Activated naive CD8-positive, alpha-beta T cell treated with anti-CD3 and anti-CD28 coated beads, Interleukin-2, amount 10 ng/mL, durations not matched to agents 7 days and 5 days (primary cell): Measurements from ENCODE around the gene WSB1. TPM values are rescaled to one million over a fixed set of nuclear protein-coding genes. Genes with fewer than 3 reads are reported as not detected.
A peak's percentile ranks its signal among the peaks of the same experiment; 100 is the strongest.
"Not testable (repeated sequence)": the region's sequence is repeated elsewhere in the genome, so short reads cannot be mapped to it uniquely, and the experiment has no call there.

ENCODE experiments used
- ATAC-seq: fragments of 150-1000 bp; cut with Tn5 transposase; one replicate; pipeline ENCODE4 v1.10.0; 2021; ENCODE audit warnings: low read depth, moderate library complexity
- POLR2A ChIA-PET: fragments of 350-600 bp; sonication (Branson Sonifier 250); formaldehyde crosslinking; loops from one replicate; lab custom pipeline; 2021; ENCODE audit warnings: antibody characterized with exemption; lab: Charles Lee
- DNase-seq: peaks from one replicate; pipeline ENCODE4 v3.0.0; 2021
- H3K27ac Mint-ChIP-seq: one replicate; pipeline ENCODE4 v1.8.0; 2022; ENCODE audit warnings: mild to moderate bottlenecking, mixed read lengths
- H3K27me3 Mint-ChIP-seq: one replicate; pipeline ENCODE4 v1.8.0; 2022; ENCODE audit warnings: mild to moderate bottlenecking, moderate library complexity, mixed read lengths
- H3K36me3 Mint-ChIP-seq: one replicate; pipeline ENCODE4 v1.8.0; 2021; ENCODE audit warnings: mild to moderate bottlenecking, mixed read lengths
- H3K4me1 Mint-ChIP-seq: one replicate; pipeline ENCODE4 v1.8.0; 2021; ENCODE audit warnings: mixed read lengths
- H3K4me3 Mint-ChIP-seq: one replicate; pipeline ENCODE4 v1.8.0; 2022; ENCODE audit warnings: mild to moderate bottlenecking, moderate library complexity, mixed read lengths
- H3K9me3 Mint-ChIP-seq: one replicate; pipeline ENCODE4 v1.8.0; 2021; ENCODE audit warnings: mixed read lengths
- total RNA-seq, 2 experiments: library from RNA; stranded (reverse); gene quantifications; one replicate each; pipeline ENCODE4 v1.2.3, GENCODE V29; 2021

WSB1 gene
- total RNA-seq, 2 experiments from 2014 or later: 171 to 175 TPM

DNA sequence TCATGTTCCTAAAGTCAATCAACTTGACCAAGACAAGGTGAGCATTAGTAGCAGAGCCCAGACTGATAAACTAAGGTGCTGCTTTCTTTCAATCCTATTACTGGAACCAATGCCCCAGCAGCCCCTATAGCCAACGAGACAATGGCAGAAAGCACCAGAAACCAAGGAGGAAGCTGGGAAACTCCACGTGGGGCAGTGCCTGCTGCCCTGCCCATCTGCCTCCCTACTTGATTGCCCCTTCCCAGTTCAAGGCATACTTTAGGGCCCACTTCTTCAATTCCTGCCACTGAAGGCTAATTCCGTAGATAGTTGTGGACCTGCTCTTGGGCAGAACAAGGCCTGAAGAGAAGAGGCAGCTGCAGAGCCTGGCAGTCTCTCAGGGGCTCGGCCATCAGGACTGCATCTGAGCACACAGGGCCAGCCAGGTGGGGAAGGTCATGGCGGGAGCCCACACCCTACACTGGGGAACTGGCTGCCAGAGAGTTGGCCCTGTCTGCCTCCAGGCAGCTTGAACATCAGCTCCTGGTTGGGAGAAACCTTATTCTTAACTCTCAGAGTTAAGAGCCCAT, 30.9 kb downstream of the WSB1 start:
- no peaks in the 10 kb centered on the region for H3K27me3 Mint-ChIP-seq

GRCh38 chr17:27326051-27326450, 32.1 kb downstream of the WSB1 start:
- H3K27ac Mint-ChIP-seq: no peak overlapping the region
- DNase-seq (no peak), ATAC-seq (no peak)
- no peaks in the 10 kb centered on the region for H3K9me3 Mint-ChIP-seq
- no peaks in the 10 kb centered on the region for H3K36me3 Mint-ChIP-seq
- no peaks in the 10 kb centered on the region for H3K27me3 Mint-ChIP-seq
- peaks cover 3% of the 10 kb centered on the region for H3K4me1 Mint-ChIP-seq
- POLR2A ChIA-PET: interaction anchor here (2.6 kb wide), 1 partner anchor 32 kb away, joined by 8 read pairs; the partner anchor contains the start of gene WSB1
- H3K4me3 Mint-ChIP-seq: no peak overlapping the region

More for the DNA sequence above, 30.9 kb downstream of the WSB1 start:
- Mint-ChIP-seq H3K4me1 (peaks cover 3% of the 10 kb centered on the region), H3K36me3 (no peaks in the 10 kb centered on the region), H3K27ac (no peak overlapping the region), H3K9me3 (no peaks in the 10 kb centered on the region), H3K4me3 (no peak overlapping the region)
- DNase-seq (no peak), ATAC-seq (no peak)
- POLR2A ChIA-PET: no interaction called here

DNA sequence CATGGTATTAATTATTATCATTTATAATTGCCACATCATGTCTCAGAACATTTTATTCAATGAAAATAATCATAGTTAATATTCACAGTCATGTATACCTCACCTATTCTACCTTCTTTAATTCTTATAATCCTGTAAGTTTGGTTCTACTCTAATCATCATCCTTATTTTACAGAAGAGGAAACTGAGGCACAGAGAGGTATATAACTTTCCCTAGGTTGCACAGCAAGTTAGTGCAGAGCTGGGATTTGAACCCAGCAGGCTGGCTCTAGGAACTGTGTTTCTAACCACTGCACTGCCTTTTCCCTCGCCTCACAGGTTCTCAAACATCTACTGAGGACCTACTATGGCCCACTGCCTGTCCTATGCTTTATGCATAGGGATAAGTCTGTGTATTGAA, 32.7 kb downstream of the WSB1 start:
- H3K27me3 Mint-ChIP-seq: no peaks in the 10 kb centered on the region
- H3K4me3 Mint-ChIP-seq: no peak overlapping the region
- H3K27ac Mint-ChIP-seq: no peak overlapping the region
- H3K36me3 Mint-ChIP-seq: no peaks in the 10 kb centered on the region
- no peaks in the 10 kb centered on the region for H3K9me3 Mint-ChIP-seq
- DNase-seq (no peak), ATAC-seq (no peak)
- H3K4me1 Mint-ChIP-seq: peaks cover 6% of the 10 kb centered on the region
- POLR2A ChIA-PET: interaction anchor here (0.8 to 2.6 kb wide), 2 partner anchors 31 to 32 kb away, joined by 3 to 8 read pairs; partner anchors contain the start of gene WSB1

GRCh38 chr17:27327397-27327796, 33.5 kb downstream of the WSB1 start:
- POLR2A ChIA-PET: interaction anchor here (0.6 to 2.6 kb wide), 3 partner anchors 32 to 121 kb away, joined by 3 to 8 read pairs (median 3); partner anchors contain the start of gene WSB1
- no peak overlapping the region for H3K4me3 Mint-ChIP-seq
- DNase-seq (no peak), ATAC-seq (no peak)
- no peaks in the 10 kb centered on the region for H3K36me3 Mint-ChIP-seq
- no peak overlapping the region for H3K27ac Mint-ChIP-seq
- no peaks in the 10 kb centered on the region for H3K27me3 Mint-ChIP-seq
- H3K9me3 Mint-ChIP-seq: no peaks in the 10 kb centered on the region
- H3K4me1 Mint-ChIP-seq: peaks cover 10% of the 10 kb centered on the region

DNA sequence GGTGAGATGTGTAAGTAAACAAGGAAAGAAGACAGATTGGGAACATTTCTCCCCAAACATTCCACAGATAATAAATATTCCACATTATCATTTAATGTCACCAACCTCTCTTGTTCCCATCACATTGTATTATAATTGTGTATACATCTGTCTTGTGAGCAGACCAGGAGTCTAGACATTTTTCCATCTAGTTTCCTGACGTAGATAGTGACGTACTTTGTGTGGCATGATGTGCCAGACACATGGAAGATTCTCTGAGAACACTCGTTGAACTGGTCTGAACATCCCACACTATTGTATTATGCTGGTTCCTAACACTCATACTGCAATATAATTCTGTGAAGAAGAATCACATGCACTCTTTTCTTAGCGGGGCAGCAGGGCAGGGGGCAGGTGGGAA, 34.0 kb downstream of the WSB1 start:
- POLR2A ChIA-PET: interaction anchor here (0.6 to 2.6 kb wide), 2 partner anchors 34 to 121 kb away, joined by 3 to 8 read pairs; partner anchors contain the start of gene WSB1
- no peak for ATAC-seq
- H3K27ac Mint-ChIP-seq: no peak overlapping the region

GRCh38 chr17:27328686-27329085, 34.8 kb downstream of the WSB1 start:
- ATAC-seq, H3K4me3 Mint-ChIP-seq, H3K36me3 Mint-ChIP-seq, H3K27me3 Mint-ChIP-seq, H3K27ac Mint-ChIP-seq, H3K4me1 Mint-ChIP-seq, H3K9me3 Mint-ChIP-seq, POLR2A ChIA-PET, DNase-seq: not testable (repeated sequence)

More for the DNA sequence above, 34.0 kb downstream of the WSB1 start:
- Mint-ChIP-seq H3K4me3 (no peak overlapping the region), H3K9me3 (no peaks in the 10 kb centered on the region), H3K36me3 (no peaks in the 10 kb centered on the region), H3K27me3 (no peaks in the 10 kb centered on the region), H3K4me1 (peaks cover 10% of the 10 kb centered on the region)
- DNase-seq: no peak

GRCh38 chr17:27329146-27329805, 35.4 kb downstream of the WSB1 start:
- ATAC-seq (no peak), DNase-seq (no peak)
- Mint-ChIP-seq H3K4me3 (no peak overlapping the region), H3K36me3 (no peaks in the 10 kb centered on the region), H3K27ac (no peak overlapping the region), H3K9me3 (no peaks in the 10 kb centered on the region), H3K27me3 (no peaks in the 10 kb centered on the region), H3K4me1 (peaks cover 14% of the 10 kb centered on the region)
- POLR2A ChIA-PET: interaction anchor here (0.9 kb wide), 1 partner anchor 93 kb away, joined by 3 read pairs; no protein-coding TSS in a partner anchor

GRCh38 chr17:27332047-27332393, 38.1 kb downstream of the WSB1 start:
- no peaks in the 10 kb centered on the region for H3K9me3 Mint-ChIP-seq
- peak overlapping the region; percentile 22 for H3K27ac Mint-ChIP-seq
- peak overlapping the region; percentile 67 for H3K4me3 Mint-ChIP-seq
- H3K36me3 Mint-ChIP-seq: no peaks in the 10 kb centered on the region
- DNase-seq: no peak
- H3K4me1 Mint-ChIP-seq: peaks cover 11% of the 10 kb centered on the region
- ATAC-seq: no peak
- POLR2A ChIA-PET: interaction anchor here (1.6 to 2.4 kb wide), 2 partner anchors 37 to 268 kb away, joined by 3 to 17 read pairs; partner anchors contain the start of gene WSB1
- no peaks in the 10 kb centered on the region for H3K27me3 Mint-ChIP-seq

- DNase-seq (peak; percentile 89), ATAC-seq (peak; percentile 97)
- no peaks in the 10 kb centered on the region for H3K9me3 Mint-ChIP-seq
- no peaks in the 10 kb centered on the region for H3K27me3 Mint-ChIP-seq
- H3K27ac Mint-ChIP-seq: peak overlapping the region; percentile 75
- H3K4me3 Mint-ChIP-seq: peak overlapping the region; percentile 67
- H3K4me1 Mint-ChIP-seq: peaks cover 11% of the 10 kb centered on the region
- no peaks in the 10 kb centered on the region for H3K36me3 Mint-ChIP-seq
- POLR2A ChIA-PET: interaction anchor here (0.9 to 2.4 kb wide), 5 partner anchors 20 to 267 kb away, joined by 3 to 17 read pairs (median 3); partner anchors contain the start of gene WSB1
Measured at GRCh38 chr17:27332485-27333409, 38.8 kb downstream of the WSB1 start.

DNA sequence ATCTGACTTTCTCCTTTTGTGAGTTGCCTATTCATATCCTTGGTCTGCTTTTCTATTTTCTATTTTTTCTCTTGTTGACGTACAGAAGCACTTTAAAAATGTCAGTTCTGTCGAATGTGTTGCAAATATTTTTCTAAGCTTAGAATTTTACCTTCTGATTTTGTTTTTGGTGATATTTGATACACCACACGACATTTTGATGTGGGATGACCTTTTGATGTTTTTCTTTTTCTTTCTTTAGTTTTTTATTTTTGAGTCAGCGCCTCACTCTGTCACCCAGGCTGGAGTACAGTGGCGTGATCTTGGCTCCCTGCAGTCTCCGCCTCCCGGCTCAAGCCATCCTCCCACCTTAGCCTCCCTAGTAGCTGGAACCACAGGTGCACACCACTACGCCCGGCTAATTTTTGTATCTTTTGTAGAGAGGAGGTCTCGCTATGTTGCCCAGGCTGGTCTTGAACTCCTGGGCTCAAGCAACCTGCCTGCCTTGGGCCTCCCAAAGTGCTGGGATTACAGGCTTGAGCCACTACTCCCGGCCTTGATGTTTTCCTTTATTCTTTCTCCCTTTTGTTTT, 39.6 kb downstream of the WSB1 start:
- DNase-seq: no peak
- Mint-ChIP-seq H3K4me1 (peaks cover 11% of the 10 kb centered on the region), H3K9me3 (no peaks in the 10 kb centered on the region), H3K4me3 (peak overlapping the region; percentile 67), H3K27ac (peak overlapping the region; percentile 66), H3K36me3 (no peaks in the 10 kb centered on the region), H3K27me3 (no peaks in the 10 kb centered on the region)
- POLR2A ChIA-PET: interaction anchor here (0.5 to 2.4 kb wide), 6 partner anchors 19 to 266 kb away, joined by 3 to 17 read pairs (median 3); partner anchors contain the start of gene WSB1
- ATAC-seq: no peak

GRCh38 chr17:27336184-27336583, 42.3 kb downstream of the WSB1 start:
- H3K4me1 Mint-ChIP-seq: peaks cover 27% of the 10 kb centered on the region
- no peaks in the 10 kb centered on the region for H3K36me3 Mint-ChIP-seq
- no peak for ATAC-seq
- no peak overlapping the region for H3K27ac Mint-ChIP-seq
- no peaks in the 10 kb centered on the region for H3K27me3 Mint-ChIP-seq
- DNase-seq: no peak
- POLR2A ChIA-PET: no interaction called here
- no peaks in the 10 kb centered on the region for H3K9me3 Mint-ChIP-seq
- H3K4me3 Mint-ChIP-seq: no peak overlapping the region

DNA sequence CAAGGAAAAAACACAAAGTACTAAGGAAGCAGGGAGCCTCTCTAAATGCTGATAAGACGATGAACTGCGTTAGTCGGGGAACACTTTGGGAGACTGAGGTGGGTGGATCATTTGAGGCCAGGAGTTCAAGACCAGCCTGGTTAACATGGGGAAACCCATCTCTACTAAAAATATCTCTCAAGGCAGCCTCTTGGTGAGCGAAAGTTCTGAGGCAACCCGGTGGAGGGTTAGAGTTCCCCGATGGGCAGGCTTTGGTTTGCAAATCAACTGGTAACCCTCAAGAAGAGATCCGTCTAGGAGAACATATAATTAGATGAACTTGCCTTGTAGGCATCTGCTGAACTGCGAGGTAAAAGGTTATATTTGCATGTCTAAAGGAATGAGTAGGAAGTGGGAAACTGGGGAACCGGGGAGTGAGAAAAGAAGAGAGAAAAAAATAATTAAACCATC, 44.6 kb downstream of the WSB1 start:
- no peaks in the 10 kb centered on the region for H3K9me3 Mint-ChIP-seq
- no peaks in the 10 kb centered on the region for H3K27me3 Mint-ChIP-seq
- ATAC-seq (no peak), DNase-seq (no peak)
- H3K4me1 Mint-ChIP-seq: peaks cover 21% of the 10 kb centered on the region
- no peaks in the 10 kb centered on the region for H3K36me3 Mint-ChIP-seq
- no peak overlapping the region for H3K4me3 Mint-ChIP-seq
- H3K27ac Mint-ChIP-seq: no peak overlapping the region
- POLR2A ChIA-PET: no interaction called here
